ENCODE measurements around the gene IGBP1.
"Not testable (repeated sequence)": the region's sequence is repeated elsewhere in the genome, so short reads cannot be mapped to it uniquely, and the experiment has no call there.

The IGBP1 gene

DNA sequence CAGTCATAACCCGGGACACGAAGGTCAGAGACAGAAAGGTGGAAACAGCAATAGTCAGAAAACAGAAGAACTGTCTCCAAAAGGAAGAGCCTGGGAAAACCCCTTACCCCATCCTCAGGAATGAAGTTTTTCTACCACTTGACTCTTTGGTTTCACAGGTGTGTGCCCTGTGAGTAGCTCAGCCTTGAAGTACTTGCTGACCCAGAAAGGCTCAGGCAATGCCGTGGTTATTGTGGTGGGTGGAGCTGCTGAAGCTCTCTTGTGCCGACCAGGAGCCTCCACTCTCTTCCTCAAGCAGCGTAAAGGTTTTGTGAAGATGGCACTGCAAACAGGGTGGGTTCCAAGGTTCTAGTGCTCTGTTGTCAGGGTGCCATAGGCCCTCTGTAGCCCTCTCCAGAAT lies 68.5 kb downstream of the IGBP1 start:
- TF ChIP-seq, protein P1, sequence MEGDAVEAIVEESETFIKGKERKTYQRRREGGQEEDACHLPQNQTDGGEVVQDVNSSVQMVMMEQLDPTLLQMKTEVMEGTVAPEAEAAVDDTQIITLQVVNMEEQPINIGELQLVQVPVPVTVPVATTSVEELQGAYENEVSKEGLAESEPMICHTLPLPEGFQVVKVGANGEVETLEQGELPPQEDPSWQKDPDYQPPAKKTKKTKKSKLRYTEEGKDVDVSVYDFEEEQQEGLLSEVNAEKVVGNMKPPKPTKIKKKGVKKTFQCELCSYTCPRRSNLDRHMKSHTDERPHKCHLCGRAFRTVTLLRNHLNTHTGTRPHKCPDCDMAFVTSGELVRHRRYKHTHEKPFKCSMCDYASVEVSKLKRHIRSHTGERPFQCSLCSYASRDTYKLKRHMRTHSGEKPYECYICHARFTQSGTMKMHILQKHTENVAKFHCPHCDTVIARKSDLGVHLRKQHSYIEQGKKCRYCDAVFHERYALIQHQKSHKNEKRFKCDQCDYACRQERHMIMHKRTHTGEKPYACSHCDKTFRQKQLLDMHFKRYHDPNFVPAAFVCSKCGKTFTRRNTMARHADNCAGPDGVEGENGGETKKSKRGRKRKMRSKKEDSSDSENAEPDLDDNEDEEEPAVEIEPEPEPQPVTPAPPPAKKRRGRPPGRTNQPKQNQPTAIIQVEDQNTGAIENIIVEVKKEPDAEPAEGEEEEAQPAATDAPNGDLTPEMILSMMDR (IDR thresholded peaks at IDR 0.05; ENCODE audit: insufficient read depth, low read depth, low read length, missing control alignments), result no peak
- no peak overlapping the region for H3K4me3 ChIP-seq (ENCODE audit: low read depth, low read length)
- no peak for DNase-seq (ENCODE audit: low read depth)

DNA sequence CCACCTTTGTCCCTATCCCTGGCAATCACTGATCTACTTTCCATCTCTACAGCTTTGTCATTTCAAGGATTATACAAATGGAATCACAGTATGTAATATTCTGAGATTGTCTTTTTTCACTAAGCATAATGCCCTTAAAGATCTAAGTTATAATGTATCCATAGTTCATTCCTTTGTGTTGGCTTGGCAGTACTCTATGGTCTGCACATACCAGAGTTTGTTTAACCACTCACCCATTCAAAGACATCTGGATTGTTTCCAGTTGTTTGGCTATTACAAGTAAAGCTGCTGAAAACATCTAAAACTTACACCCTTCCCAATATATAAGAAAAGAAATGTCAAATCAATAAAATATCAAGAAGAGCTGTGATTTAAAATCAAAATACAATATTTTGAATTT lies 75.2 kb downstream of the IGBP1 start:
- H3K4me3 ChIP-seq (ENCODE audit: low read depth, low read length), result no peak overlapping the region
- DNase-seq (ENCODE audit: low read depth), result no peak
- TF ChIP-seq, protein P1 (IDR thresholded peaks at IDR 0.05; ENCODE audit: insufficient read depth, low read depth, low read length, missing control alignments), result no peak

DNA sequence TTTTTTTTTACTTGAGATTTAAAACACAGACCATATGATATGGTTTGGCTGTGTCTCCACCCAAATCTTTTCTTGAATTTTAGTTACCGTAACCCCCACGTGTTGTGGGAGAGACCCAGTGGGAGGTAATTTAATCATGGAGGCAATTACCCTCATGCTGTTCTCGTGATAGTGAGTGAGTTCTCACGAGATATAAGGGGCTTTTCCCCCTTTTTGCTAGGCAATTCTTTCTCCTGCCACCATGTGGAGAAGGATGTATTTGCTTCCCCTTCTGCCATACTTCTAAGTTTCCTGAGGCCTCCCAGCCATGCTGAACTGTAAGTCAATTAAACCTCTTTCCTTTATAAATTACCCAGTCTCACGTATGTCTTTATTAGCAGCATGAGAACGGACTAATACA lies 76.3 kb downstream of the IGBP1 start:
- not testable (repeated sequence) for DNase-seq (ENCODE audit: low read depth); H3K4me3 ChIP-seq (ENCODE audit: low read depth, low read length)

Measured in GM12865 (cell line).